Measurements from ENCODE around the gene CCDC91.

The CCDC91 gene

GRCh38 chr12:28390206-28390605 is 199.9 kb downstream of the CCDC91 start:
- H3K4me3 ChIP-seq (ENCODE audit: control insufficient read depth in 1 of 7, extremely low read depth in 1 of 7, insufficient read depth in 4 of 7, low read depth in 2 of 7, low read length in 6 of 7), result no peak overlapping the region
- no peaks in the 10 kb centered on the region for H3K4me1 ChIP-seq (ENCODE audit: control extremely low read depth in 1 of 4, control insufficient read depth in 4 of 4, insufficient read depth in 4 of 4, low read length in 3 of 4)
- ChIA-PET POLR2A (no interaction called here), CTCF (interaction anchor here (0.6 kb wide), 1 partner anchor 37 kb away, joined by 3 read pairs; no protein-coding TSS in a partner anchor)
- peaks cover 0 to 5% (median 0%) of the 10 kb centered on the region in 5 experiments for H3K9me3 ChIP-seq (ENCODE audit: control extremely low read depth in 1 of 5, control insufficient read depth in 4 of 5, insufficient read depth in 2 of 5, low read depth in 1 of 5, low read length in 4 of 5)
- WGBS (ENCODE audit: insufficient coverage), result no CpG with 5 or more reads among the region's 1 CpG
- peaks cover 0 to 13% (median 7%) of the 10 kb centered on the region in 4 experiments for H3K36me3 ChIP-seq (ENCODE audit: control insufficient read depth in 4 of 4, insufficient read depth in 4 of 4, low read length in 3 of 4)
- no peaks in the 10 kb centered on the region for H3K27me3 ChIP-seq (replicated peaks in 2 of 5; ENCODE audit: control insufficient read depth in 4 of 5, insufficient read depth in 5 of 5, low read length in 4 of 5)
- H3K27ac ChIP-seq (ENCODE audit: insufficient read depth in 1 of 2, low read depth in 1 of 2, low read length in 2 of 2, poor library complexity in 1 of 2, severe bottlenecking in 2 of 2), result no peak overlapping the region
- no peak for DNase-seq

GRCh38 chr12:28390761-28391385 is 200.6 kb downstream of the CCDC91 start:
- Histone ChIP-seq H3K36me3 (ENCODE audit: control insufficient read depth in 4 of 4, insufficient read depth in 4 of 4, low read length in 3 of 4) (peaks cover 0 to 13% (median 9%) of the 10 kb centered on the region in 4 experiments), H3K27ac (ENCODE audit: insufficient read depth in 1 of 2, low read depth in 1 of 2, low read length in 2 of 2, poor library complexity in 1 of 2, severe bottlenecking in 2 of 2) (no peak overlapping the region), H3K4me1 (ENCODE audit: control extremely low read depth in 1 of 4, control insufficient read depth in 4 of 4, insufficient read depth in 4 of 4, low read length in 3 of 4) (no peaks in the 10 kb centered on the region), H3K4me3 (ENCODE audit: control insufficient read depth in 1 of 7, extremely low read depth in 1 of 7, insufficient read depth in 4 of 7, low read depth in 2 of 7, low read length in 6 of 7) (no peak overlapping the region), H3K27me3 (replicated peaks in 2 of 5; ENCODE audit: control insufficient read depth in 4 of 5, insufficient read depth in 5 of 5, low read length in 4 of 5) (no peaks in the 10 kb centered on the region), H3K9me3 (ENCODE audit: control extremely low read depth in 1 of 5, control insufficient read depth in 4 of 5, insufficient read depth in 2 of 5, low read depth in 1 of 5, low read length in 4 of 5) (peaks cover 0 to 5% (median 0%) of the 10 kb centered on the region in 5 experiments)
- WGBS (ENCODE audit: insufficient coverage), result 100% methylated on average over 1 of the region's 4 CpGs
- DNase-seq, result no peak
- ChIA-PET POLR2A (no interaction called here), CTCF (no interaction called here)

GRCh38 chr12:28409892-28410291 is 219.6 kb downstream of the CCDC91 start:
- Histone ChIP-seq H3K27ac (ENCODE audit: insufficient read depth in 1 of 2, low read depth in 1 of 2, low read length in 2 of 2, poor library complexity in 1 of 2, severe bottlenecking in 2 of 2) (no peak overlapping the region), H3K4me1 (ENCODE audit: control extremely low read depth in 1 of 4, control insufficient read depth in 4 of 4, insufficient read depth in 4 of 4, low read length in 3 of 4) (no peaks in the 10 kb centered on the region), H3K27me3 (replicated peaks in 2 of 5; ENCODE audit: control insufficient read depth in 4 of 5, insufficient read depth in 5 of 5, low read length in 4 of 5) (no peaks in the 10 kb centered on the region), H3K4me3 (ENCODE audit: control insufficient read depth in 1 of 7, extremely low read depth in 1 of 7, insufficient read depth in 4 of 7, low read depth in 2 of 7, low read length in 6 of 7) (no peak overlapping the region), H3K9me3 (ENCODE audit: control extremely low read depth in 1 of 5, control insufficient read depth in 4 of 5, insufficient read depth in 2 of 5, low read depth in 1 of 5, low read length in 4 of 5) (no peaks in the 10 kb centered on the region), H3K36me3 (ENCODE audit: control insufficient read depth in 4 of 4, insufficient read depth in 4 of 4, low read length in 3 of 4) (peaks cover 0 to 10% (median 3%) of the 10 kb centered on the region in 4 experiments)
- no peak for DNase-seq
- ChIA-PET CTCF (no interaction called here), POLR2A (no interaction called here)
- no CpG with 5 or more reads among the region's 1 CpG for whole genome bisulfite sequencing (ENCODE audit: insufficient coverage)

- peaks cover 0 to 8% (median 3%) of the 10 kb centered on the region in 4 experiments for H3K36me3 ChIP-seq (ENCODE audit: control insufficient read depth in 4 of 4, insufficient read depth in 4 of 4, low read length in 3 of 4)
- CTCF ChIA-PET, result no interaction called here
- 83% methylated on average over 3 of the region's 6 CpGs for WGBS (ENCODE audit: insufficient coverage)
- no peak overlapping the region for H3K27ac ChIP-seq (ENCODE audit: insufficient read depth in 1 of 2, low read depth in 1 of 2, low read length in 2 of 2, poor library complexity in 1 of 2, severe bottlenecking in 2 of 2)
- no peak overlapping the region for H3K4me3 ChIP-seq (ENCODE audit: control insufficient read depth in 1 of 7, extremely low read depth in 1 of 7, insufficient read depth in 4 of 7, low read depth in 2 of 7, low read length in 6 of 7)
- POLR2A ChIA-PET, result no interaction called here
- peak in 1 of 3 donors; percentile 5 for DNase-seq
- no peaks in the 10 kb centered on the region for H3K9me3 ChIP-seq (ENCODE audit: control extremely low read depth in 1 of 5, control insufficient read depth in 4 of 5, insufficient read depth in 2 of 5, low read depth in 1 of 5, low read length in 4 of 5)
- no peaks in the 10 kb centered on the region for H3K4me1 ChIP-seq (ENCODE audit: control extremely low read depth in 1 of 4, control insufficient read depth in 4 of 4, insufficient read depth in 4 of 4, low read length in 3 of 4)
- no peaks in the 10 kb centered on the region for H3K27me3 ChIP-seq (replicated peaks in 2 of 5; ENCODE audit: control insufficient read depth in 4 of 5, insufficient read depth in 5 of 5, low read length in 4 of 5)
These were observed 223.3 kb downstream of the CCDC91 start for GRCh38 chr12:28413460-28414109.

- CTCF ChIA-PET, result no interaction called here
These were observed 225.5 kb downstream of the CCDC91 start for GRCh38 chr12:28415755-28416154.

GRCh38 chr12:28421374-28421773 is 231.1 kb downstream of the CCDC91 start:
- H3K36me3 ChIP-seq (ENCODE audit: control insufficient read depth in 4 of 4, insufficient read depth in 4 of 4, low read length in 3 of 4), result no peaks in the 10 kb centered on the region
- H3K27me3 ChIP-seq (replicated peaks in 2 of 5; ENCODE audit: control insufficient read depth in 4 of 5, insufficient read depth in 5 of 5, low read length in 4 of 5), result no peaks in the 10 kb centered on the region
- no peak overlapping the region for H3K4me3 ChIP-seq (ENCODE audit: control insufficient read depth in 1 of 7, extremely low read depth in 1 of 7, insufficient read depth in 4 of 7, low read depth in 2 of 7, low read length in 6 of 7)
- no peak for DNase-seq
- CTCF ChIA-PET, result no interaction called here
- no CpG with 5 or more reads among the region's 1 CpG for WGBS (ENCODE audit: insufficient coverage)
- no peaks in the 10 kb centered on the region for H3K9me3 ChIP-seq (ENCODE audit: control extremely low read depth in 1 of 5, control insufficient read depth in 4 of 5, insufficient read depth in 2 of 5, low read depth in 1 of 5, low read length in 4 of 5)
- POLR2A ChIA-PET, result no interaction called here
- no peaks in the 10 kb centered on the region for H3K4me1 ChIP-seq (ENCODE audit: control extremely low read depth in 1 of 4, control insufficient read depth in 4 of 4, insufficient read depth in 4 of 4, low read length in 3 of 4)
- H3K27ac ChIP-seq (ENCODE audit: insufficient read depth in 1 of 2, low read depth in 1 of 2, low read length in 2 of 2, poor library complexity in 1 of 2, severe bottlenecking in 2 of 2), result no peak overlapping the region

More at GRCh38 chr12:28415755-28416154, 225.5 kb downstream of the CCDC91 start:
- no CpG with 5 or more reads among the region's 1 CpG for WGBS (ENCODE audit: insufficient coverage)
- Histone ChIP-seq H3K36me3 (ENCODE audit: control insufficient read depth in 4 of 4, insufficient read depth in 4 of 4, low read length in 3 of 4) (peaks cover 0 to 8% (median 2%) of the 10 kb centered on the region in 4 experiments), H3K27ac (ENCODE audit: insufficient read depth in 1 of 2, low read depth in 1 of 2, low read length in 2 of 2, poor library complexity in 1 of 2, severe bottlenecking in 2 of 2) (no peak overlapping the region), H3K4me1 (ENCODE audit: control extremely low read depth in 1 of 4, control insufficient read depth in 4 of 4, insufficient read depth in 4 of 4, low read length in 3 of 4) (no peaks in the 10 kb centered on the region), H3K9me3 (ENCODE audit: control extremely low read depth in 1 of 5, control insufficient read depth in 4 of 5, insufficient read depth in 2 of 5, low read depth in 1 of 5, low read length in 4 of 5) (no peaks in the 10 kb centered on the region), H3K4me3 (ENCODE audit: control insufficient read depth in 1 of 7, extremely low read depth in 1 of 7, insufficient read depth in 4 of 7, low read depth in 2 of 7, low read length in 6 of 7) (no peak overlapping the region), H3K27me3 (replicated peaks in 2 of 5; ENCODE audit: control insufficient read depth in 4 of 5, insufficient read depth in 5 of 5, low read length in 4 of 5) (no peaks in the 10 kb centered on the region)
- no peak for DNase-seq
- POLR2A ChIA-PET, result no interaction called here

- no peaks in the 10 kb centered on the region for H3K27me3 ChIP-seq (replicated peaks in 2 of 5; ENCODE audit: control insufficient read depth in 4 of 5, insufficient read depth in 5 of 5, low read length in 4 of 5)
- no peak overlapping the region for H3K4me3 ChIP-seq (ENCODE audit: control insufficient read depth in 1 of 7, extremely low read depth in 1 of 7, insufficient read depth in 4 of 7, low read depth in 2 of 7, low read length in 6 of 7)
- no peaks in the 10 kb centered on the region for H3K9me3 ChIP-seq (ENCODE audit: control extremely low read depth in 1 of 5, control insufficient read depth in 4 of 5, insufficient read depth in 2 of 5, low read depth in 1 of 5, low read length in 4 of 5)
- POLR2A ChIA-PET, result no interaction called here
- no peaks in the 10 kb centered on the region for H3K36me3 ChIP-seq (ENCODE audit: control insufficient read depth in 4 of 4, insufficient read depth in 4 of 4, low read length in 3 of 4)
- WGBS (ENCODE audit: insufficient coverage), result 100% methylated on average over 3 of the region's 3 CpGs
- H3K27ac ChIP-seq (ENCODE audit: insufficient read depth in 1 of 2, low read depth in 1 of 2, low read length in 2 of 2, poor library complexity in 1 of 2, severe bottlenecking in 2 of 2), result no peak overlapping the region
- no peaks in the 10 kb centered on the region for H3K4me1 ChIP-seq (ENCODE audit: control extremely low read depth in 1 of 4, control insufficient read depth in 4 of 4, insufficient read depth in 4 of 4, low read length in 3 of 4)
- CTCF ChIA-PET, result no interaction called here
- no peak for DNase-seq
These were observed 234.7 kb downstream of the CCDC91 start for GRCh38 chr12:28424965-28425364.

Measured in common myeloid progenitor, CD34-positive (primary cell).